ENCODE data around the gene TRIM7. TPM values are rescaled to one million over a fixed set of nuclear protein-coding genes. Genes with fewer than 3 reads are reported as not detected.

TRIM7 gene
- total and polyA plus RNA-seq, 9 of the 15 experiments (the other 6 are each of a cell fraction or from before 2014, with no cell fraction given), result 2.6 to 14.9 (median 8.9) TPM

- 0 out of 2 replicates have a peak, but pooled peaks have one; percentile 27 for TF ChIP-seq ZNF76 (CRISPR knock-in tag; IDR thresholded peaks at IDR 0.05; ENCODE audit: borderline replicate concordance)
- TF ChIP-seq PHF20 (IDR thresholded peaks at IDR 0.05; ENCODE audit: partially characterized antibody), result no peak
- no peak for TF ChIP-seq UBTF (IDR thresholded peaks at IDR 0.05; ENCODE audit: borderline replicate concordance in 1 of 2, low read depth in 2 of 2, low read length in 2 of 2)
- no peak for TF ChIP-seq ZNF449 (CRISPR knock-in tag; IDR thresholded peaks at IDR 0.05)
- TF ChIP-seq NFRKB (IDR thresholded peaks at IDR 0.05; ENCODE audit: low read depth), result 0 out of 2 replicates have a peak, but pooled peaks have one; percentile 32
- no peak for TF ChIP-seq SAFB (IDR thresholded peaks at IDR 0.05; ENCODE audit: borderline replicate concordance, low read depth, low read length)
- TF ChIP-seq PHF8 (IDR thresholded peaks at IDR 0.05; ENCODE audit: borderline replicate concordance, low read length), result peak; percentile 38; the same call in 1 of the 2 replicates
- TF ChIP-seq TAF9B (IDR thresholded peaks at IDR 0.05; ENCODE audit: partially characterized antibody), result no peak
- TF ChIP-seq NUFIP1 (IDR thresholded peaks at IDR 0.05; ENCODE audit: partially characterized antibody), result no peak
- no peak for TF ChIP-seq NR0B1 (IDR thresholded peaks at IDR 0.05; ENCODE audit: partially characterized antibody)
- no peak for TF ChIP-seq ZNF124 (CRISPR knock-in tag; IDR thresholded peaks at IDR 0.05)
- no peak for TF ChIP-seq PHTF2 (CRISPR knock-in tag; IDR thresholded peaks at IDR 0.05)
- peak; percentile 71; the same call in 1 of the 2 replicates for TF ChIP-seq HOXB6 (CRISPR knock-in tag; IDR thresholded peaks at IDR 0.05; ENCODE audit: borderline replicate concordance)
- no peak for TF ChIP-seq THRAP3 (IDR thresholded peaks at IDR 0.05; ENCODE audit: borderline replicate concordance)
- peak; percentile 45; the same call in 1 of the 2 replicates for TF ChIP-seq ETV1 (tag; conservative IDR thresholded peaks at IDR 0.05; ENCODE audit: low read depth)
- TF ChIP-seq ZNF75A (CRISPR knock-in tag; IDR thresholded peaks at IDR 0.05), result 0 out of 2 replicates have a peak, but pooled peaks have one; percentile 15
- no peak for TF ChIP-seq NCOA4 (IDR thresholded peaks at IDR 0.05; ENCODE audit: partially characterized antibody)
- no peak for TF ChIP-seq HCFC1 (IDR thresholded peaks at IDR 0.05; ENCODE audit: low read depth, low read length)
- TF ChIP-seq ZNF24 (IDR thresholded peaks at IDR 0.05), result 0 out of 2 replicates have a peak, but pooled peaks have one; percentile 55
- 0 out of 2 replicates have a peak, but pooled peaks have one; percentile 38 for TF ChIP-seq SREBF1 (IDR thresholded peaks at IDR 0.05; ENCODE audit: borderline replicate concordance, low read depth, low read length)
- no peak for TF ChIP-seq STAT5B (CRISPR knock-in tag; IDR thresholded peaks at IDR 0.05)
- TF ChIP-seq KLF13 (tag; IDR thresholded peaks at IDR 0.05; ENCODE audit: borderline replicate concordance, low read depth), result no peak
- TF ChIP-seq PPARD (CRISPR knock-in tag; IDR thresholded peaks at IDR 0.05), result no peak
Measured at GRCh38 chr5:181207214-181207959, 2.4 kb upstream of the TRIM7 start (continued).
